Stimulated activated CD4-positive, alpha-beta T cell treated with anti-CD3 and anti-CD28 coated beads, Interleukin-4, amount 100 ng/mL, for 48 hours (primary cell): Measurements from ENCODE around the gene RABEP2.
"Not testable (repeated sequence)": the region's sequence is repeated elsewhere in the genome, so short reads cannot be mapped to it uniquely, and the experiment has no call there.

Experiments
- DNase-seq, 2 donors: peaks; one replicate each; pipeline ENCODE4 v3.0.0-alpha.2; 2020; ENCODE audit warnings: low read depth in 2 of 2

The RABEP2 gene

DNA sequence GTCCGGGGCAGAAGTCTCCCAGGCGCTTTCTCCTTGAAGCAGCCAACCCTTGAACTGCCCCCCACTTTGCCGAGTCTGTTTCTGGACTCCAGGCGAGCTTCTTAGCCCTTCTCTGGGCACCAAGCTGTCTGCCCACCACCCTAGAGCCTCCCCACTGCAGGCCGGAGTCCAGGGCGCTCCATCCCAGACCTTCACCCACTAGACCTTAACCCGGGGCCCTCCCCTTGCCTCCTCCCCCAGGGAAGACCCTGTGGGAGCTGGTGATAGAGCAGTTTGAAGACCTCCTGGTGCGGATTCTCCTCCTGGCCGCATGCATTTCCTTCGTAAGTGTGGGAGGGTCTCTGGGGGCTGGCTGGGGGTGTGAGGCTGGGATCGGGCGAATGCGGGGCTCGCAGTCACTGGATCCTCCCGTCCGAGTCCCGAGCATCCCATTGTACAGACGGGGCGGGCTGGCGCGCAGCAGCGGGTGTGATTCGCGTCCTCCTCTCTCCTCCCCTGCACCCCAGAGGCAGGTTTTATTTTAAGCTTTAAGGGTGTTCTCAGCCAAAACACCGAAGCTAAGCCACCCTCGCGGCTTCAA is 45.7 kb downstream of the RABEP2 start:
- no peak for DNase-seq

DNA sequence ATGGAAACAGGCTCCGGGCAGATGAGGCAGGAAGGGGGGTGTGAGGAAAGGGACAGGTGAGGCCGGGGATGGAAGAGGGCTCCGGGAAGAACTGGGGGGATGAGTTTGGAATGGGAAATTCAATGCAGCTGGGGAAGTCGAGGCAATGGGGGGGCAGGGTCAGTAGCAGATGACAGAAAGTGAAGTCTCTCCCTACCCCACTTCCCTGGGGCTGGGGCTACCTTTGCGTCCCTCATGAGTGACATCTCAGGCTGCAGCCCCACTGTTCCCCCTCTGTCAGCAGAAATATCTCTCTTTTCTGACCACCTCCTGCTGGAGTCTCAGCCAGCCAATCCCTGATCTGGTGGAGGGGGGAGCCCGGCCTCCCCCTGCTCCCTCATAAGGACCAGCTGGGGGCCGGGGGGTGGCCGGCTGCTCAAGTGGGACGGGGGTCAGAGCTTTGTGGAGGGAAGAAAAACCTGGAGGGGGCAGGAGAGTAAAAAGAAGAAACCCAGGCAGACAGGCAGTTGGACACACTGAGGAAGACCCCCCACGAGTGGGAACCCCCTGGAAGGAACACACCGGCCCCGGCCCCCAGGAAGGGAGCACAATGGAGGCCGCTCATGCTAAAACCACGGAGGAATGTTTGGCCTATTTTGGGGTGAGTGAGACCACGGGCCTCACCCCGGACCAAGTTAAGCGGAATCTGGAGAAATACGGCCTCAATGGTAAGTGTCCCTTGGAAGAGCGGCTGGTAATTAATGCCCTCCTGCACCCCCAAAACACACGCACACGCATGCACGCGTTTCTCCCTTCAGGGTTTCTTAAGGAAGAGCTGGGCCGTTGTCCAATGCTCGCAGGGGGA is 46.7 kb downstream of the RABEP2 start, which contains the start of gene ATP2A1:
Gene ATP2A1, plus strand, starts transcription at position 406 of the 844 bp plus-strand sequence. Its CDS starts 184 bp downstream, at position 590.
- no peak for DNase-seq

DNA sequence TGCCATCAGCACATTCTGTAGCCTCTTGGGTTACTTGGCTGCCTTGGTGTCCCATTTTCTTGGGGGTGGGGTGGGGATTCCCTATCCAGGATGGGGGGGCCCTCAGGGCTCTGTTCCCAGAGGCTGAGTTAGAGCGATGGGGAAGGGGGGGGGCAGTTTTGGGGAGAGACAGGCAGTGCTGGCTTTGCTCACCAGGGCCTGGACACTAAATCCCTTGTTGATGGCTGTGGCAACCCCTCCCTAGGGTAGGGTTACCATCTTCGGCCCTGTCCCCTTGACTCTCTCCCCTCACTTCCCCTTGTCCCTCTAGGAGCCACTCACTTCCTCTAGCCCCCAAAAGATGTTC is 47.4 kb downstream of the RABEP2 start:
- no peak for DNase-seq

DNA sequence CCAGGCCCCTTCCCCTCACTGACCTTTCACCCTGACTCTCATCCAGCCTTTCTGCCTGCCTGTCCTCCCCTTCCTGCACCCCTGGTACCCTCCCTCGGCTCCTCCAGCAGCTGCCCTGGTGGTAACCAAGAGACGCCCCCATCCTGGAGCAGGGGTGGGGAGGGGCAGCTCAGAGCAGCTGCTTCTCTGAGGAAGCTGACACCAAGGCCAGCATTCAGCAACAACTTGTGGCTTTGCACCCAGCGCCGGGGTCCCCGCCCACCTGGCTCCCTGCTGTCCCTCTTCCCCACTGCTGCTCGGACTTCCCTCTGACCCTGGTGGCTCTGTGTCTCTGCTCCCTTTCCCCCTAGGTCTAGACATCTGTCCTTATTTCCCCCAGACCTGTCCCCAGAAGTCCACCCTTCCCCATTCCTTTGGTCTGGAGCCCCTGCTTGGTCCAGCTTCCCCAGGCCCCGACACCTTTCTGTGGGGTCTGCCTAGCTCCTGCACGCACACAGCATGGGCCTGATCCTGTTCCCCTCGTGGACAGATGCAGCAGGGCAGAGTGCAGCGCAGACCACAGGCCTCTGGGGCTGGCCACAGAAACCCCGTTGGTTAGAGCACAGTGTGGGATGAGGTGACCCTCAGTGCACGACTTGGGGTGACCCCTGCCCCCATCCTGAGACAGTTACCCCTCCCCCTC is 47.9 kb downstream of the RABEP2 start:
- no peak for DNase-seq

DNA sequence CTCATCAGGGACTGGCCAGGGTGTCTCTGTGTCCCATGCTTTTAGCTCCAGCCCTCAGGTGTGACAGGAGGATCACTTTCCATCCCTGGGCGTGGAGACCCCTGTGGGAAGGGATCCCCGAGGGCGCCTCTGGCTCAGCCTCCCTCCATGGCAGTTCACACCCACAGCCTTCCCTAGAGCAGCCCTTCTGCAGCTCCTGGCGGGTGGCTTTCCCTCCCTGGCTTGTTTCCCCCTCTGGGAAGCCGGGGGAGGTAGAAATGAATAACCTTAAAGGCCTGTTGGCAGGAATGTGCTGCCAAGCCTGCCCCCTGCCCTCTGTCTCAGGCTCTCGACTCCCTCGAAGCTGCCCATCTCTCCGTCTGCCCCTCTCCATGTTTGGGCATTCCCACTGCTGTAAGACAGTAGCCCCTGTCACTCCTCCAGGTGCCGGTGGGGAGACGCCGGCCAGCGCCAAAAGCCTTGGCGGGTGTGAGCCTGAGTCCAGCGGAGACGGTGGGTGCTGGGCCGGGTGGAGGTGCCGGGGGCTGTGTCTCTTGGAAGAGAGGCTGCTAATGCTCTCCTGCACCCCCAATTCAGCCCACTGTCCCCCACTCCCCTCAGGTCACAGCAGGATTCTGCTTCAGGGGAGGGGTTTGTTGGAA is 48.9 kb downstream of the RABEP2 start:
- no peak for DNase-seq

DNA sequence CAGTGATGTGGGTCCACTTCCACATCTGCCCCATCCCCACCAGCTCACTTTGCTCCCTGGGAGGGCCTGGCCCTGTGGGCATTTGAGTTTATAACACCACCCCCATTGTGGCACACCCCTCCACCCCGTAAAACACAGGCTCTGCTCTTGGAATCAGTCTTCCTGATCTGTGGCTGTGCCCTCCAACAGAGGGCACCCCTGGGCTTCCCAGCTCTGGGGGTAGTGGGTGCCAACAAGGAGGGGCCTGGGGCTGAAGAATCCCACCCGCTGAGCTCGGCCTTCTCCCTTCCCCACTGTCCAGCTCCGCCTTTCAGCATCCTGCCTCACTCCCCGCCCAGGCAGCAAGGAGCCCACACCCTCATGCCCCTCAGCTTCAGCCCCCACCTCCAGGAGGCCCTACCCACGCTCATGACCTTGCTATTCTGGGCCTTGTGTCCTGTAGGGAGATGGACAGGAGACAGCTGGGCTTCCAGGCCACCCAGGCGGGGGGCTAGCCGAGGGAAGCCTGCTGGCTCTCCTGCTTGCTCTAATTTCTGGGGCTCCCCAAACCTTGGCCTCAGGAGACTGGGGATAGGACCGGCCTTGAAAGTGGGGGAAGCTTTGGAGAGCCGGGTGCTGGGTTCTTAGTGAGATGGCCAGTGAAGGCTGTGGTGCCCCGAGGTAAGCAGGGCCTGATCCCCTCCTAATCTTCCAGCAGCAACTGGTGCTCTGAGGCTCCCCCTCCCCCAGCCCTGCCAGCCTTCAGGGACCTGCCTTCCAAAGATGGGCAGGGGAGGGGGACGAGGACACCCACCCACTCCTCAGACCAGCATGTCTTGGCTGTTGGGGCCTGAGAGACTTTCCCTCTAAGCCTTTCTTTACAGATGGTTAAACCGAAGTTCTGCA is 49.7 kb downstream of the RABEP2 start:
- no peak for DNase-seq

DNA sequence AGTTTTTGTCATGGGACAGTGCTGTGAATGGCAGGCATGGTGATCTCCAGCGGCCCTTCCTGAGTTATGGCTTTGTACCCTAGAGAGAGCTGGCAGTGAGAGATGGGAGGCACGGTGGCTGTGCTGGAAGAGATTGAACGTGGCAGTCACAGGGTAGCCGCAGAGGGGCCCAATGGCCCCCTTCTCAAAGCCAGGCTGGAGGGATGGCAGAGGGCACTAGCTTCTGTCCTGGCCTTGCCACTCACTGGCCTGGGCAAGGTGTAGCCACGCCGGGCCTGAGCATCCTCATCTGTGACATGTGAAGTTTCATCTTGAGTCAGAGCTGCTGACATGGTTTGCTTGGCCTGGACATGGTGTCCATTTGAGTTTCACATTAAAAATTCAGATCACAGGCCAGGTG is 50.6 kb downstream of the RABEP2 start:
- DNase-seq = no peak

DNA sequence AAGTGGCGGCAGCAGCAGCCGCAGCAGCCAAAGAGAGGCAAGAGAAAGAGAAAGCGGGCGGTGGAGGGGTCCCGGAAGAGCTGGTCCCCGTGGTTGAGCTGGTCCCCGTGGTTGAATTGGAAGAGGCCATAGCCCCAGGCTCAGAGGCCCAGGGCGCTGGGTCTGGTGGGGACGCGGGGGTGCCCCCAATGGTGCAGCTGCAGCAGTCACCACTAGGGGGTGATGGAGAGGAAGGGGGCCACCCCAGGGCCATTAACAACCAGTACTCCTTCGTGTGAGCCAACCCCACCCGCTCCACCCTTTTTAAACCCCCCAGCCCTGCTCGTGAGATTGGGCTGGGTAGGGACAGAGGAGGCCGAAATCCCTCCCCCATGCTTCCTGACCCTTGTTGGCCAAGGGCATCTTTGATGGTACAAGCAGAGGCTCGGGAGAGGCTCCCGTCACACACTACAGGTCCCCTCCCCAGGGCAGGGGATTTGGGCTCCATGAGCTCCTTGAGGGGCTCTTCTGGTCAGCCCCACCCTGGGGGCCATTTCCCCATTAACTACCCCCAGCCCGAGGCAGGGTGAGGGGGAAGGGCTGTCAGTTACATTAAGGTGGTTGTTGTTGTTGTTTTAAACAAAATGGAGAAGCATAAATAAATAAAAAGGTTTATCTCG is 51.4 kb downstream of the RABEP2 start:
- DNase-seq = peak; percentile 52 to 60

DNA sequence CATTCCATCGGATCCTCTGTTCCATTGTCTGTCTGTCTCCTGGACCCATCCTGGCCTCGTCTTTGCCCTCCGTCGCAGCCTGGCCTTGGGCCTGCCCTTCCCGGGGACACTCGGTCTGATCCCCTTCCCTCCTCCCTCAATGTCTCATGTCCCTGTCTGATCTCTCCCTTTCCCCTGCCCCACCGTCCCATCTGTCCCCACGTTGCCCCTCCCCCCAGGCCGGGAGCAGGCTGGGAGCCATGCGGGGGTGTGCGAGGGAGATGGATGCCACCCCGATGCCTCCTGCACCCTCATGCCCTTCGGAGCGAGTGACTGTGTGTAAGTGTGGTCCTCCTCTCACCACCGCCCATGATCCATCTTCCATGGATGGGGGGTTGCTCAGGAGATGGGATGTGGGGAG is 52.1 kb downstream of the RABEP2 start:
- DNase-seq = no peak

DNA sequence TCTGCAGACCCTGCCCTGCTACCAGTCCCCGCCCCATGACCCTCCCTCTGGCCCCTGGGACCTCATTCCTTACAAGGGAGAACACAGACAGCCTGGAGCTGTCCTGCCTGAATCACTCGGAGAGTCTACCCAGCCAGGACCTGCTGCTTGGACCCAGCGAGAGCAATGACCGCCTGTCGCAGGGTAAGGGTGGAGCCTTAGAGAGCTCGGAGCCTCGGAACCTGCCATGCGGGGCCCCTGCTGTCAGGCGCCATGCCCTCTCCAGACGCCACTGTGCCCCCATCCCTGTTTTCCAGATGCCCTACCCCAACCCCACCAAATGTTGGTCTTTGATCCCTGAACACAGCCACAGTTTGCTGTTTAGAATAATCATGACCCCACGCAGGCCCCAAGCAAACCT is 55.8 kb downstream of the RABEP2 start:
- no peak for DNase-seq

DNA sequence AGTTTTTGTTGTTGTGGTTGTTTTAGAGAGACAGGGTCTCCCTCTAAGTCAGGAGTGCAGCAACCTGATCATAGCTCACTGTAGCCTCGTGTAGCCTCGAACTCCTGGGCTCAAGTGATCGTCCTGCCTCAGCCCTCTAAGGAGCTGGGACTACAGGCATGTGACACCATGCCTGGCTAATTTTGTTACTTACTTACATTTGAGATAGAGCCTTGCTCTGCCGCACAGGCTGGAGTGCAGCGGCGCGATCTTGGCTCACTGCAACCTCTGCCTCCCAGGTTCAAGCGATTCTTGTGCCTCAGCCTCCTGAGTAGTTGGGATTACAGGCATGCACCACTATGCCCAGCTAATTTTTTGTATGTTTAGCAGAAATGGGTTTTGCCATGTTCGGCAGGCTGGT is 57.4 kb downstream of the RABEP2 start:
- not testable (repeated sequence) for DNase-seq

DNA sequence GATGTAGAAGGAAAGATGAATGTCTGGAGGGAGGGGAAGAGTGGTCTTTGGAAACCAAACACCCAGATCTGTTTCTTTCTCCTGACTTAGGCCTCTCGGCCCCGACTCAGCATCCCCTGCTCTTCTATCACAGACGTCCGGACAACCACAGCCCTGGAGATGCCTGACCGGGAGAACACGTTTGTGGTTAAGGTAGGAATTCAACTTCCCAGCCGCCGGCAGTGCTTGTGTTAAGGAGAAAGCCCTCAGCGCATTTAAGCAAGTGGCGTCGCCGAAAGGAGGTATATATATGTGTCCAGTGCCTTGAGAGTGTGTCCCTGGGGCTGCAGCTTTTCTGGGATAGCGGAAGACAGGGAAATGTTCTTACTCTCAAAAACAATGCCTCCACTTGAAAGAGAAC is 57.8 kb downstream of the RABEP2 start:
- no peak for DNase-seq

DNA sequence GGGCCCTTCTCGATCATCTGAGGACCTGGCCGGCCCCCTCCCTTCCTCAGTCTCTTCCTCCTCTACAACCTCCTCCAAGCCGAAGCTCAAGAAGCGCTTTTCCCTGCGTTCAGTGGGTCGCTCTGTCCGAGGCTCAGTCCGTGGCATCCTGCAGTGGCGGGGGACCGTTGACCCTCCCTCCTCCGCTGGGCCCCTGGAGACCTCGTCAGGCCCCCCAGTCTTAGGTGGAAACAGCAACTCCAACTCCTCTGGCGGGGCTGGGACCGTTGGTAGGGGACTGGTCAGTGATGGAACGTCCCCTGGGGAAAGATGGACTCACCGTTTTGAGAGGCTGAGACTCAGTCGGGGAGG is 58.6 kb downstream of the RABEP2 start:
- no peak for DNase-seq

DNA sequence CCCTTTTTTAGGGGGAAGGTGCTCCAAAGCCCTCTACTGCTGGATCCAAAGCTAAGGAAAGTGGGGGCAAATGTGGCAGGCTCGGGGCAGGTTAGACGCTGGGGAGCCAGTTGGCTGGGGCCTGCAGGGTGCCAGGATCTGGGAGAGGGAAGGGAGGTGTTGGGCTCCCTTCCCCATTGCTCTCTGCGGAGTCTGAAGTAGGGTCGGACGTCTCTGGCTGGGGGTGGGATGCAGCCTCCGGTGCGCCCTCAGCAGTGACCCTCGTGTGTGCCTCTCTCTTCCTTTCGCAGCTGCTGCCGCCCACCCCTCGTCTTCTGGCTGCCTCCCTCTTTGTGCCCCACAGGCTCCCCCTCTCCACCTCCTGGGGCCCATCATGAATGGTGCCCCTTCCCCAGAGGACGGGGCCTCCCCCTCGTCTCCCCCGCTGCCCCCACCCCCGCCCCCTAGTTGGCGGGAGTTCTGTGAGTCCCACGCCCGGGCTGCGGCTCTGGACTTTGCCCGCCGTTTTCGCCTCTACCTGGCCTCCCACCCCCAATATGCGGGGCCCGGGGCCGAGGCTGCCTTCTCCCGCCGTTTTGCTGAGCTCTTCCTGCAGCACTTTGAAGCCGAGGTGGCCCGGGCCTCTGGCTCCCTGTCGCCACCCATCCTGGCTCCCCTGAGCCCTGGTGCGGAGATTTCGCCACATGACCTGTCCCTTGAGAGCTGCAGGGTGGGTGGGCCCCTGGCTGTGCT is 59.1 kb downstream of the RABEP2 start:
- no peak for DNase-seq

DNA sequence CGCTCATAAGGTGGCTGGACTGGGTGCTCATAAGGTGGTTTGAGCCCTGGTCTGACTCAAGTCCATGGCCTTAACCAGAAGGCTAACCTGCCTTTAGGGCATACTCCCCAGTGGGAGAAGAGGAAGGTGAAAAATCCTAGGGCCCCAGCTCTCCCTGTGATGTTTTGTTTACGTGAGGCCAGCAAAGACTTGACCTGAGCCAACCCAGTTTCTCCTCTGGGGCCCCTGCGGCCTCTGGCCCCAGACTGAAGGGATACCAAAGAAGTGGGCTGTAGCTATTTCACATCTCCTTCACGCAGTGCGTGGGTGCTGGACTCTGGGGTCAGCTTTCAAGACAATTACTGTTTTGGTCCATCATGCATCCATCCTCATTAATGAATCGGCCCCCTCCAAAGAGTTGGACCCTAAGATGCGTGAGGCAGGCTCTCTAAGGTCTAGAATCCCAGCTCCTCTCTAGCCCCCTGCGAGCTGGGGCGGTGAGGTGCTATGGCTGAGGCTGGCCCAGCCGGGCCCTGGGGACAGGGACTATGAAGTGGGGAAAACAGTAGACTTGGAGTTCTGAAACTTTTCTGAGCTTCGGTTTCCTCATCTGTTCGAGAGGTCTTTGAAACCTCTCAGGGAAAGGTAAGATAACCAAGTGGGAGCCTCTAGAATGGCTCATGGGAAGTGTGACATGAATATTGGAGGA is 59.9 kb downstream of the RABEP2 start:
- no peak for DNase-seq

DNA sequence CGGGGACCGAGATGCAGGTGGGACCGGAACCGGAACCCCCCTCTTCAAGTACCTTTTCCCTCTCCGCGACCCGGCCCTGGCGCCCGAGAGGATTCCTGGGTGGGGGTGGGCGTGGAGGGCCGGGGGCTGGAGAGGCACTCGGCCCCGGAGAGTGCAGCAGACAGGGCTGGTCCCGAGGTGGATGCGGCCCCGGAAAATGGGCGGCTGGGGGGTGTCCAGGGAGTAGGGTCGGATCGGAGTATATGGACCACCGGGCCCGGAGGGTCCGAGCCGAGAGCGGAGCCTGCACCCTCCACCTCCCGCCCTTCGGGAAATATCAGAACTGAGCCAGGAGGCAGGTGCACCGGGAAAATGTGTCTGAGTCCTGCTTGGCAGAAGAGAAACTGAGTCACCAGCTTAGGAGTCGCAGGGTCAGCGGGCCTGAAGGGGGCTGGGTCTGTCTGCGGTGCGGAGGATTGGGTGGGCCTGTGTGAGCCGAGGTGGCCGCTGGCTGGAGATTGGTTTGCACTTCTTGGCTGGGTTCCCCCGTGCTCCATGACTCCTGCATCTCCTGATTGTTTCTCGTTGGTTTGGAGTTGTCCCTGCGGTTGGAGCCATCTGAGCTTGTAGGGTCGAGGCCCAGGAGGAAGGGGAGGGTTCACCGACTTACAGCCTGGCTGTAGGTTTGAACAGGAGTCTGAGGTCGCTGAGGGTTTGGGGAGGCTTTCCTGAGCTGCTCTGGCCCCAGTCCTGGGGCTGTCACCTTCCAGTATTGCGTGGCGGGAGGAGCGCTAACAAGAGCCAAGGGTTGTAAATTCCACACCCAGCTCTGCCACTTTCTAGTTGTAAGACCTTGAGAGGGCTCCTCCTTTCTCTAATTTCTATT is 60.9 kb downstream of the RABEP2 start:
- DNase-seq = no peak

DNA sequence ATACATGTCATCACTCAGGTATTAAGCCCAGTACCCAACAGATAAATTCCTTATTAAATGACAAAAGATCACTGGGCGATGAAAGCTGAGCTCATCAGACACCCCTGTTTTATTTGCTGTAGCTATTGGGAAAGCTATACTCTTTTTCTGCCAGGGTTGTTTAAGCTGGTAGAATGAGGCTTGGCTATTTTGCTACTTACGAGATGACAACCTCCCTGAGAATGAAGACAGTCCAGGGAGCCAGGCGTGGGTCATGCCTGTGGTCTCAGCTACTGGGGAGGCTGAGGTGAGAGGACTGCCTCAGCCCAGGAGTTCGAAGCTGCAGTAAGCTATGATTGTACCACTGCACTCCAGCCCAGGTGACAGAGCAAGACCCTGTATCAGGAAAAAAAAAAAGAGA is 65.7 kb downstream of the RABEP2 start:
- DNase-seq = no peak

DNA sequence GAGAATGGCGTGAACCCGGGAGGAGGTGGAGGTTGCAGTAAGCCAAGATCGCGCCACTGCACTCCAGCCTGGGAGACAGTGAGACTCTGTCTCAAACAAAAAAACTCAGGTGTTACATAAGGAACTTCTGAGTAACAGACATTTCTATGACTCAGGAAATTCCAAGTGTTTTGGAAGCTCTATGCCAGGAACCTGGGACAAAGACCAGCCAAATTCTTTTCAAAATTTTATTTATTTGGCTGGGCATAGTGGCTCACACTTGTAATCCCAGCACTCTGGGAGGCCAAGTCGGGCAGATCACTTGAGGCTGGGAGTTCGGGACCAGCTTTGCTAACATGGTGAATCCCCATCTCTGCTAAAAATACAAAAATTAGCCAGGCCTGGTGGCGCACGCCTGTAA is 66.6 kb downstream of the RABEP2 start:
- DNase-seq = no peak
